Endothelial cell of hepatic sinusoid (primary cell): ENCODE measurements around the gene IL17RD.

ENCODE experiments used
- in situ Hi-C: cut with HindIII; loops from 2 replicates; pipeline ENCODE4 v1.10.0; 2017; ENCODE audit warnings: low sequenced_read_pairs

Gene IL17RD

GRCh38 chr3:57133157-57133556 lies 32.0 kb downstream of the IL17RD start:
- in situ Hi-C loops = no loop called here

GRCh38 chr3:57132674-57133073 lies 32.5 kb downstream of the IL17RD start:
- in situ Hi-C loops = no loop called here

GRCh38 chr3:57131210-57131588 lies 34.0 kb downstream of the IL17RD start:
- in situ Hi-C loops = no loop called here

GRCh38 chr3:57130571-57131209 lies 34.5 kb downstream of the IL17RD start:
- in situ Hi-C loops = no loop called here

GRCh38 chr3:57128826-57129667 lies 36.1 kb downstream of the IL17RD start:
- in situ Hi-C loops = no loop called here

- in situ Hi-C loops = no loop called here
These were observed 37.1 kb downstream of the IL17RD start for GRCh38 chr3:57127891-57128518.

- in situ Hi-C loops = no loop called here
These were observed 38.9 kb downstream of the IL17RD start for GRCh38 chr3:57126244-57126643.

GRCh38 chr3:57120451-57121174 lies 44.5 kb downstream of the IL17RD start:
- in situ Hi-C loops = no loop called here

- in situ Hi-C loops = no loop called here
These were observed 45.1 kb downstream of the IL17RD start for GRCh38 chr3:57120040-57120439.

GRCh38 chr3:57118254-57118653 lies 46.9 kb downstream of the IL17RD start:
- in situ Hi-C loops = no loop called here

- in situ Hi-C loops = no loop called here
These were observed 48.7 kb downstream of the IL17RD start for GRCh38 chr3:57116501-57116900.

GRCh38 chr3:57112206-57112605 lies 52.9 kb downstream of the IL17RD start:
- in situ Hi-C loops = no loop called here

GRCh38 chr3:57110798-57111197 lies 54.4 kb downstream of the IL17RD start:
- in situ Hi-C loops = no loop called here

- in situ Hi-C loops = no loop called here
These were observed 54.9 kb downstream of the IL17RD start for GRCh38 chr3:57110214-57110613.

GRCh38 chr3:57109437-57110199 lies 55.5 kb downstream of the IL17RD start:
- in situ Hi-C loops = no loop called here

- in situ Hi-C loops = no loop called here
These were observed 56.5 kb downstream of the IL17RD start for GRCh38 chr3:57108684-57109083.

GRCh38 chr3:57105585-57105984 lies 59.6 kb downstream of the IL17RD start:
- in situ Hi-C loops = no loop called here

- in situ Hi-C loops = no loop called here
These were observed 65.0 kb downstream of the IL17RD start for GRCh38 chr3:57100046-57100695.

GRCh38 chr3:57098418-57099310 lies 66.5 kb downstream of the IL17RD start:
- in situ Hi-C loops = no loop called here
